ENCODE results near the gene BHLHE23.

BHLHE23 gene

GRCh38 chr20:63009045-63009961 is 2.5 kb upstream of the BHLHE23 start:
- peak; percentile 94 for DNase-seq (ENCODE audit: low spot score)

DNA sequence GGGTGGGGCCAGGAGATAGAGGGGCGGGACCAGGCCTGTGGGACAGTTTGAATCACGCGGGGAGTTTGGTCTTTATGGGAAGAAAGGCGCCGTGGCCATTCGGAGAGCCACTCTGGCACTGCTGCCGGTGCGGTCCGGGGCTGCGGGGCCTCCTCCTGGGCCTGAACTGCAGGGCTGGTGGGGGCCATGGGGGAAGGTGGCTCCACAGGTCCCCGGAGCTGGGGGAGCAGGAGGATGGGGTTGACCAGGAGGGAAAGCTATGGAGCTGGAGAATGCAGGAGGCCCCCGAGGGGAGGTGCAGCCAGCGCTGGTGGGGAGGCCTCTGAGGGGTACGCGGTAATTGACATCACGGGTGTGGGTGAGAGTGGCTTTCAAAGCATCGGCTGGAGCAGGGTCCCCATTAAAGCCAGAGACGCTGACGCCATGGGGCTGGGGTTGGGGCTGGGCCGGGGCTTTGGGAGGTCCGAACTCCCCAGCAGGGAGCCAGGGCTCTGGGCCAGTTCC is 1.8 kb upstream of the BHLHE23 start:
- DNase-seq (ENCODE audit: low spot score) = no peak

GRCh38 chr20:63007646-63008488 is 1.1 kb upstream of the BHLHE23 start:
- DNase-seq (ENCODE audit: low spot score) = no peak

- no peak for DNase-seq (ENCODE audit: low spot score)
These were observed 539 bp upstream of the BHLHE23 start for GRCh38 chr20:63007360-63007645.

GRCh38 chr20:63005862-63006539 is 763 bp downstream of the BHLHE23 start:
- no peak for DNase-seq (ENCODE audit: low spot score)

DNA sequence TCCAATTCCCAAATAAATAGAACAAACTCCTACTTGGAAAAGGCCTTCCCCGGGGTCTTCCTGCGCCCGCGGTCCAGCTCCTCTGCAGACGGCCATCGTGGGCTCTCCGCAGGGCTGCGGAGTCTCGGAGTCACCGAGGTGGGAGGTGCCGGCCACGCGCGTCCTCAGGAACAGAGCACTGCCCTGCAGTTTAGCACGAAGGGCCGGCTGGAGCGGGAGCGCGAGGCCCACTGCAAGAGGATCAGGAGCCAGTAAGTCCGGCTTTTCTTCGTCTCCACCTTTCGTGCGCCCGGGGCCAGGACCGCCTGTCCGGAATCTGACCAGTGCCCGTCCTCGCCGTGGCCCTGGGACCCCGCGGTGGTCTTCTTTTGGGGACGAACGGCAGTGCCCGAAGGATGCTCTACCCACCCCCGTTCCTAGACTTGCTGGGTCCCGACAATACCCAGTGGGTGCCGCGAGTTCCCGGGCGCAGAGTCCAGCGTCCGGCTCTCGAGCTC is 1.4 kb downstream of the BHLHE23 start:
- no peak for DNase-seq (ENCODE audit: low spot score)

DNA sequence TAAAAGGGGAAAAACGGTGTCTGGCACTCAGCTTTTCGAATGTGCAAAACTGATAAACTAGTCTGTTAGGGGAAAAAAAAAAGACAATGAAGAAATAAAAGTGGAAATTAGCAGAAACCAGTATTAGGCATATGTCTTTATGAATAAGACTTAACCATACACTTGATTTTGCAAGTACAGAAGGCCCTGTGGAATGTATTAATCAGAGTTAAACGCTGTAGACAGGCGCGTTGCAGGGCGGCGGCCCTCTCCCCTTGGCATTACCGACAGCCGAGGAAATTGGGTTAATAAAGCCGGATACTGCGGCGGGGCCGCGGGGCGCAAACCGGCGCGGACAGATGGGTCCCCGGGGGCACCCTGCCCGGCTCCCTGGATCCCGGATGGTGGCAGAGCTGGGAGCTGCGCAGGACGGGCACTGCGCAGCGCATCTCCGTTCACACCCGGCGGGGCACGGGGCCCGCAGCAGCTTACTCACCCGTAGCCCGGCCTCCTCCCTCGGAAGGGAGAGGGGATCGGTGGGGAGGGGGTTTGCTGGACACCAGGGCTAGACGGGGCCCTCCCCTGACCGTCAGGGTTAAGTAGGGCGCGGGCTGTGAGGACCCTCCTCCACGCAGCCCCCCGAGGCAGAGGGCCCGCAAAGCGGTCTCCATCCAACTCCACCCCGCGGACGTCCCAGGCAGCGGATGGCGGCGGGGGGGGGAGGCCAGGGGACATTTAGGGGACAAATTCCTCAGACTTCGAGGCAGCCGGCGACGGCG is 2.0 kb downstream of the BHLHE23 start:
- no peak for DNase-seq (ENCODE audit: low spot score)

- no peak for DNase-seq (ENCODE audit: low spot score)
These were observed 3.2 kb downstream of the BHLHE23 start for GRCh38 chr20:63003546-63003945.

DNA sequence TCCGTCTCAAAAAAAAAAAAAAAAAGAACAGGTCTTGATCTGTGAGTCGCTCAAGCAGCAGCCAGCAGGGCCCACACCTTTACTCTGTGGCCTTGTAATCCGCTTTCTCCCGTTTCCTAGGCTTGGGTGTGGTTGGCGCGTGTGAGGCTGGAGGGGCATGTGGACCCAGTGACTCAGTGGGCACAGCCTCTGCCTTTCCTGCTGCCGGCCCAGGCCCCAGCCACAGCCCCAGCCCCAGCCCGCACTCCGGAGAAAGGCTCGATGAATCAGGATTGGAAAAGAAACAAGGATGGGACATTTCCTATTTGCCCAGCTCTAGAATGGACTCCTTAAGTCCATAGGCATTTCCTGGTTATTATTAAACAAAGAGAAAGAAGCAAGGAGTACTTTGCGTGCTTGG is 4.3 kb downstream of the BHLHE23 start:
- DNase-seq (ENCODE audit: low spot score) = no peak

GRCh38 chr20:63000958-63001357 is 5.8 kb downstream of the BHLHE23 start:
- DNase-seq (ENCODE audit: low spot score) = no peak

DNA sequence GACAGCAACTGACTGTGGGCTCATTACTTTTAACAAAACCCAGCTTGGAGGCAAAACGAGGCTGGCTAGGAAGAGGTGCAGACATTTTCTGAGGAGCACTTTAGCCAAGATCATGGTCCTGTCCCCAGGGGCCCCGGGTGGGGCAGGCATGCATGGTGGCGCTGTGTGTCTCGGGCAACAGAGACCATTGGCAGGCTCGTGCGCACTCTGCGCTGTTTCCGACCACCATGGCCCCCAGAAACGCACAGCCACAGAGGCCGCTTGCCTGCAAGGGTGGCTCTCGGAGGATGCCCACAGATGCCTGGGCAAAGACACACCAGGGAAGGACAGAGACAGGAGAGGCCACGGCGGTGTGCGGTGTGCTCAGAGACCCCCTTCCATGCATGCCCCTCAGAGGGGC is 6.7 kb downstream of the BHLHE23 start:
- no peak for DNase-seq (ENCODE audit: low spot score)

DNA sequence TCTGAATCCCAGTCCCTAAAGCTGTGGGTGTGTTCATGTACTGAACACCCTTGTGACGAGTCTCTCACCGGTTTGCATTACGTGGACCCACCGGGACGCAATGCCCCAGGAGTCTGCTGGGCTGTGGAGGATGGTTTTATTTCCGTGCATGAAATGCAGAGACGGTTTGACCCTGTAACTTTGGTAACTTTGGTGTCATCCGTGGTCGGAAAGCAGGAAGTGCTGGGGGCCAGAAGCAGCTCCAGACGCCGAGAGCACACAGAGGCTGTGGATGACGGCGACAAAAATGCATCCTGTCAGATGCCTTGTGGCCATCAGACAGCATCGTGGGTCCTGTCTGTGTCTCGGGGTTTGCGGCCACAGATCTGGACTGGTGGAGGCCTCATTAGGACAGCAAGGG is 7.2 kb downstream of the BHLHE23 start:
- no peak for DNase-seq (ENCODE audit: low spot score)

DNA sequence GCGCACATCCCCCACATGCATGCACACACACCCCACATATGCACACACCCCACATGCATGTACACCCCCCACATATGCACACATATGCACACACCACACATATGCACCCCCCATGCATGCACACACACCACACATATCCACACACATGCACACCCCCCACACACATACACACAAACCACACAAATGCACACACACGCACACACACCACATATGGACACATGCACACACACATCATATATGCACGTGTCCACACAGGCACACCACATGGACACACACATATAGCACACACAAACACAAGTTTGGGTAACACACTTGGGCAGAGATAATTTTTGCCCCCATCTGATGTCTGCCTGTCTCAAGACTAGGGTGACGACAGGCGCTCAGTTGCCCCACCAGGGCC is 8.3 kb downstream of the BHLHE23 start:
- no peak for DNase-seq (ENCODE audit: low spot score)

DNA sequence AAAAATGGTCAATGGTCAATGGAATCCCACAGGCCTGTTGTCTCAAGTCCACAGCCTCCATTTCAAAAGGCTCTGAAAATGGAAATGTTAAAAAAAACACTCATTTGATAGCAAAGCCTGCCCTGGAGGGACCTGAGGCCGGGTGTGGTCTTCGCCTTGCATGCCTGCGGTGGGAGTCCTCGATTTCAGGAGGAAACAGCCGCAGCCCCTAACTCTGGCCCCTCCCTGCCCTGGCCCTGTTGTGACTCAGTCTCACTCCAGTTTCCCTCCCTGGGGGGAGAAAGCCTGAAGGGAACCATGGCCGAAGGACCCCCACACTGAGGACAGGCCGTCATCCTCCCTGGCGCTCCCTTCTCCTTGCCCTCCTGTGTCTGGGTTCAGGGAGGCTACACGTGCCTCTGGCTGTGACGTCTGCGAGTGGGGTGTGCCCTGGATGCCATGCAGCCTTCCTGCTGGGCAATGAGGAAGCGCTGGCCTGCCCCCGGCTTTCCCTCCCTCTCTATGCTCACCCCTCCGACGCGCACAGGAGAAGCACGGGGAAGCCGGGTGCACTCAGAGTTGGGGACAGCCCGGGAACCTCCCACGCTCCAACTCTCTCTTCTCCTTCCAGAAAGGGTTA is 9.2 kb downstream of the BHLHE23 start:
- DNase-seq (ENCODE audit: low spot score) = no peak

DNA sequence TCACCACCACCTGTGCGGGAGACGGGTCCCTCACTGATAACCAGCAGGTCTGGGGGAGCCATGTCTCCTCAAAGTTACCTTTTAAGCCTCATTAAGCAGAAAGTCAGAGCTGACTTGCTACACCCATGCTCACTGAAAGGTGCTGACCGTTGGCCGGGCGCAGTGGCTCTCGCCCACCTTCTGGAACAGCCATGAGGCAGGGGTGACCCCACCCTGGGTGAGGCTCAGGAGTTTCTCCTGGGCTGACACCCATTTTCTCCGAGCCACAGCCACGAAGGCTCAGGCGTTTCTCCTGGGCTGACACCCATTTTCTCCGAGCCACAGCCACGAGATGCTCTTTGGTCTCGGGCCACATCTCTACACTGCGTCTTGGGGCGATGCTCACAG is 10.2 kb downstream of the BHLHE23 start:
- no peak for DNase-seq (ENCODE audit: low spot score)

DNA sequence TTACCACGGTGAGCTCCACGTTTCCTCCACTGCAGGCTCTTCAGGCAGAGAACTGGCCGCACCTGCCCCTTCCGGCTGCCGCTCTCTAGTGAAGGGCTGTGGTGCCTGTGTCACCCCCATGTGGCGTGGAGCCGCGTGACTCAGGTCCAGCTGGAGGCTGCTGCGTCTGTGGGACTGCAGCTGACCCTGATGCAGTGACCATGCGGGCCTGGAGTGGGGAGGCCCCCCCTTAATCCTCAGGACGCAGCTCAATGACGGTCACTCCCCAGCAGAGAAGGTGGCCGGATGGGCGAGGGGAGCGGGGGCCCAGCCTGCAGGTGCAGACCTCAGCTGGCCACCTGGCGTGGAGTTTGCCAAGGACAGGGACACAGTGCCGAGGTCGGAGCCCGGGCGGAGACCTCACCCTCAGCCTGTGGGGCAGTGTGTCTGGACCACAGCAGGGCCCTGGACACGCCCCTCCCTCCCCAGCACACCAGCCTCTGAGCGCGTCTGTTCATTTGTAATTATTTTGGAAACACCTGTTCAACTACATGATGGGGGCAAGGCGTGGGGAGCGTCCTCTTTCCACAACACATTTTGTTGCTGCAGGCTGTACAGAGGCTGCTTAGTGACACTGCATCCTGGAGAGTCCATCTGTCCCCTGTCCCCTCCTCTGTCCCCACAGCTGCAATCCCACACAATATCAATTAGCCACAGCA is 10.7 kb downstream of the BHLHE23 start:
- no peak for DNase-seq (ENCODE audit: low spot score)

- no peak for DNase-seq (ENCODE audit: low spot score)
These were observed 11.3 kb downstream of the BHLHE23 start for GRCh38 chr20:62995481-62995880.

GRCh38 chr20:62994869-62995281 is 11.9 kb downstream of the BHLHE23 start:
- DNase-seq (ENCODE audit: low spot score) = no peak

DNA sequence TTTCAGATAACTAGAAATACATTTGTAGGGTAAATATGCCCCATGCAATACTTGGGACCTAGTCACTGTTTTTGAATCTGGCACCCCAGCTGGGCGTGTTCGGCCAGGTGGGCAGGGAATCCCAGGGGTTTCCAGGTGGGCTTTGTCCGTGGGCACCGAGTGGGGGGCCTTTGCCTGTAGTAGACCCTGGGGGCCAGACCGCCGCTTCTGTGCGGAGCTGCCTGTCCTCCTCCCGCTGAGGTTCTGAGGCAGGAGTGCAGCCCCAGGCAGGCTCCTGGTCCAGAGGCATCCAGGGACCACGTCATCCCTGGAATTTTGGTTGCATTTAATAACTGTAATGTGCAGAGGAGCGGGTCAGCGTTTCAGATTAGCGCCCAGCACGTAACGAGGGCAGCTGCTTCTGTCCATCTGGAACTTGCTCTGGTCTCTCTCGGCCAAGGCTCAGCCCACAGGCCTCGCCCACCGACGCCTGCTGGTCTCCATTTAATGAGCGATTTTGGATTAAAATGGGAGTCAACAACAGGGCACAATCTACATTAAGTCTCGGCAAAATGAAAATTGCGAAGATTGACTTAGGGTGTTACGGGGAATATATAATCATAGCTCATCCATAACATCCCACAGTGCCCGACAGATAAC is 12.8 kb downstream of the BHLHE23 start:
- DNase-seq (ENCODE audit: low spot score) = no peak

DNA sequence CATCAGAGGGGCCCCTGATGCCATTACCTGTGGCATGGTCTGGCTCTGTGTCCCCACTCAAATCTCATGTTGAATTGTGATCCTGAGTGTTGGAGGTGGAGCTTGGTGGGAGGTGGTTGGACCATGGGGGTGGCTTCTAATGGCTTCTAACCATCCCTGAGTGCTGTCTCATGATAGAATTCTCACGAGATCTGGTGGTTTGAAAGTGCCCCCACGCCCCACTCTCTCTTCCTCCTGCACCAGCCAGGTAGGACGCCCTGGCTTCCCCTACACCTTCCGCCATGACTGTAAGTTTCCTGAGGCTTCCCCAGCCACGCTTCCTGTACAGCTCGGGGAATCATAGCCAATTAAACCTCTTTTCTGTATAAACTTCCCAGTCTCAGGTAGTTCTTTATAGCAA is 14.9 kb downstream of the BHLHE23 start:
- no peak for DNase-seq (ENCODE audit: low spot score)

Data from GM03348 (cell line).